Measurements from ENCODE around the gene IL1R1. TPM values are rescaled to one million over a fixed set of nuclear protein-coding genes. Genes with fewer than 3 reads are reported as not detected.

The IL1R1 gene
- polyA plus RNA-seq, 1 donor (not counting 4 experiments of a cell fraction or from before 2014, with no cell fraction given), result 7.5 TPM

DNA sequence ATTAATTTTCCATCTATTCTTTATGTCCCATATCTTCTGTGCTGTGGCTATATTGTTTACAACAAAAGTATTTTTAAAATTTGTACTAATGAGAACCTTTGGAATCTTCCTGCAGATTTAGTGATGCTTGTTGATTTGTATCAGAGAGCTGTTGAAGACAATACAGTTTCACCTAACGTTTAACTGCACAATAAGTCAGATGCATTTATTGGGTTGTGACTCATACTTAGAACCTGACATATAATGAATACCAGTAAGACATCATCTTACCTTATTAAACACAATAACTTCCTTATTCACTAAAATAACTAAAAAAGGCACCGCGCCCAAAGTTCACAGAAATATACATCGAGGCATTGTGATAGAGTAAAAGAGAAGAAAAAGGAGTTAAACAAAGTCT, 43.8 kb upstream of the IL1R1 start:
- no peak overlapping the region for H2AFZ ChIP-seq (ENCODE audit: control insufficient read depth, low read length)
- no peaks in the 10 kb centered on the region for H3K9me3 ChIP-seq (ENCODE audit: control insufficient read depth, low read depth, low read length)
- TF ChIP-seq EZH2 (IDR thresholded peaks at IDR 0.05; ENCODE audit: low read length), result no peak
- TF ChIP-seq CTCF (optimal IDR thresholded peaks at IDR 0.05 in 1 of 3, IDR thresholded peaks at IDR 0.05 in 1 of 3, conservative IDR thresholded peaks at IDR 0.05 in 1 of 3; ENCODE audit: extremely low read depth in 1 of 3, insufficient read depth in 2 of 3, low read length in 3 of 3), result no peak
- H3K36me3 ChIP-seq (ENCODE audit: control insufficient read depth in 2 of 2, extremely low read depth in 1 of 2, insufficient read depth in 2 of 2, low read length in 2 of 2), result no peaks in the 10 kb centered on the region
- no peak overlapping the region for H3K9ac ChIP-seq (ENCODE audit: control insufficient read depth, extremely low read depth, insufficient read depth, low read length)
- H3K4me1 ChIP-seq (ENCODE audit: control insufficient read depth, extremely low read depth, insufficient read depth, low read length), result peaks cover 22% of the 10 kb centered on the region
- no peak for DNase-seq (ENCODE audit: low read depth, low spot score)
- no peaks in the 10 kb centered on the region for H3K27me3 ChIP-seq (ENCODE audit: control insufficient read depth, extremely low read depth, insufficient read depth, low read length)
- no peaks in the 10 kb centered on the region for H3K79me2 ChIP-seq (ENCODE audit: control insufficient read depth, insufficient read depth, low read length)
- no peaks in the 10 kb centered on the region for H3K9me1 ChIP-seq (ENCODE audit: control insufficient read depth, extremely low read depth, insufficient read depth, low read length)
- H3K27ac ChIP-seq (ENCODE audit: control insufficient read depth, insufficient read depth, low read length), result no peak overlapping the region
- no peak for FAIRE-seq
- H3K4me2 ChIP-seq (ENCODE audit: control insufficient read depth, extremely low read depth, insufficient read depth, low read depth, low read length), result no peak overlapping the region
- H3K4me3 ChIP-seq (ENCODE audit: control insufficient read depth in 2 of 3, extremely low read depth in 1 of 3, insufficient read depth in 2 of 3, low read depth in 1 of 3, low read length in 3 of 3), result no peak overlapping the region
- H4K20me1 ChIP-seq (ENCODE audit: control insufficient read depth, extremely low read depth, insufficient read depth, low read length), result no peaks in the 10 kb centered on the region
- dilution Hi-C loops (cut with MboI; ENCODE audit: extremely low pct_ligation_motif_present, low sequenced_read_pairs), result no loop called here

DNA sequence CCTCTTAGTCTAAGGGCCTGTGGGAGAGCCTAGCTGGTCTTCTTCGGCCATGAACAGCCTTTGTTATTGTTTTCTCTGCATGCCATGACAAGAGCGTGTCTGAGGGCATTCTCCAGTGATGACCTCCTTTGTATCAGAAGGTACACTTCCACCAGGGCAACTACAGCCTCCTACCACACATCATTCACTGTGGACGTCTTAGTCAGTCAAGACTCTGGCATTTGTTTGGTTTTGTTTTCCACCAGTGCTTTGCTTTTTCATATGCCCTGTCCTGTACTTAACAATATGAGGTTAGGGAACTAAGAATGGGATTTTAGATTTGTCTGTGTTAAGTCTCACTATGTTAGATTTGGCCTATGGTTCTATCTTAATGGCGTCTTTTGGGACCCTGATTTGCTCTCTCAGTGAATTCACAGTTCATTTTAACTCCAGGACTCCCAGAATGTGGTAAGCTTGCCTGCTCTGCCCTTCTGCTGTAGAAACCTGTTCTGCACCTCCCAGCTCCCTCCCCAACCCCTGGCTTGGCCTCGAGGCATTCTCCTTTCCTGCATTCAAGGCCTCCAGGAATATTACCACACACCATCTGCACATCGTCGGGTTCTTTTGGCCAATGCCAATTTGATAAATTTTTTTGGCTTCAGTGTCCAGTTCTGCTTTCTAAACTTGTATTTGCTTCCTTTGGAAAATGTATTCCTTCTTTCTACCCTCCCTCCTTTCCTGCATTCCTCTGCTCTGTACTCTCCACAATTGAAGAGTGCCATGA, 42.8 kb upstream of the IL1R1 start:
- dilution Hi-C loops (cut with MboI; ENCODE audit: extremely low pct_ligation_motif_present, low sequenced_read_pairs), result no loop called here
- no peak for TF ChIP-seq EZH2 (IDR thresholded peaks at IDR 0.05; ENCODE audit: low read length)
- no peak for TF ChIP-seq CTCF (optimal IDR thresholded peaks at IDR 0.05 in 1 of 3, IDR thresholded peaks at IDR 0.05 in 1 of 3, conservative IDR thresholded peaks at IDR 0.05 in 1 of 3; ENCODE audit: extremely low read depth in 1 of 3, insufficient read depth in 2 of 3, low read length in 3 of 3)
- FAIRE-seq (no peak), DNase-seq (ENCODE audit: low read depth, low spot score) (no peak)
- Histone ChIP-seq H2AFZ (ENCODE audit: control insufficient read depth, low read length) (no peak overlapping the region), H3K27ac (ENCODE audit: control insufficient read depth, insufficient read depth, low read length) (peak overlapping the region; percentile 39), H3K9me3 (ENCODE audit: control insufficient read depth, low read depth, low read length) (no peaks in the 10 kb centered on the region), H3K9ac (ENCODE audit: control insufficient read depth, extremely low read depth, insufficient read depth, low read length) (no peak overlapping the region), H3K79me2 (ENCODE audit: control insufficient read depth, insufficient read depth, low read length) (no peaks in the 10 kb centered on the region), H3K36me3 (ENCODE audit: control insufficient read depth in 2 of 2, extremely low read depth in 1 of 2, insufficient read depth in 2 of 2, low read length in 2 of 2) (no peaks in the 10 kb centered on the region), H4K20me1 (ENCODE audit: control insufficient read depth, extremely low read depth, insufficient read depth, low read length) (no peaks in the 10 kb centered on the region), H3K27me3 (ENCODE audit: control insufficient read depth, extremely low read depth, insufficient read depth, low read length) (no peaks in the 10 kb centered on the region), H3K9me1 (ENCODE audit: control insufficient read depth, extremely low read depth, insufficient read depth, low read length) (no peaks in the 10 kb centered on the region), H3K4me3 (ENCODE audit: control insufficient read depth in 2 of 3, extremely low read depth in 1 of 3, insufficient read depth in 2 of 3, low read depth in 1 of 3, low read length in 3 of 3) (no peak overlapping the region), H3K4me2 (ENCODE audit: control insufficient read depth, extremely low read depth, insufficient read depth, low read depth, low read length) (peak overlapping the region; percentile 13), H3K4me1 (ENCODE audit: control insufficient read depth, extremely low read depth, insufficient read depth, low read length) (peaks cover 29% of the 10 kb centered on the region)

Measured in keratinocyte (primary cell).